HCT116 (cell line): ENCODE measurements around the gene KPNA5. TPM values are rescaled to one million over a fixed set of nuclear protein-coding genes. Genes with fewer than 3 reads are reported as not detected.

Experiments used
- ATAC-seq: fragments of 200-7000 bp; cut with Tn5 transposase; 2 replicates; pipeline ENCODE4 v1.9.1; 2020; ENCODE audit warnings: mild to moderate bottlenecking, moderate library complexity
- BruUV-seq: library from RNA; stranded (reverse); fragments of 400-500 nt; replicated peaks from 2 replicates; lab custom pipeline; 2021; lab: Mats Ljungman, UMichigan
- CTCF ChIA-PET: fragments of 300-600 bp; sonication (Branson Sonifier 250); formaldehyde crosslinking; loops from one replicate; lab custom pipeline; 2021; ENCODE audit warnings: antibody characterized with exemption; lab: Charles Lee
- POLR2A ChIA-PET: fragments of 300-600, 350-600 bp; sonication (Branson Sonifier 250); formaldehyde crosslinking; loops from one replicate; lab custom pipeline; 2021; ENCODE audit warnings: antibody characterized with exemption; lab: Charles Lee
- RAD21 ChIA-PET, 2 experiments: fragments of 300-600 bp; sonication (Branson Sonifier 250); formaldehyde crosslinking; loops; one replicate each; lab custom pipeline; 2023; ENCODE audit warnings: low total read pairs in 2 of 2; ENCODE audit not compliant: uncharacterized antibody in 2 of 2, unreplicated experiment in 2 of 2, low non-redundant PET in 1 of 2; lab: Charles Lee
- DNase-seq: peaks from one replicate; pipeline ENCODE4 v3.0.0-alpha.2; 2010; ENCODE audit warnings: low read depth, low spot score
- H2AFZ ChIP-seq: fragments of 200-600 bp; shearing (Covaris generic), sonication (generic); 2 replicates; pipeline ENCODE4 v1.6.1; 2017; ENCODE audit warnings: low read depth, mixed run types, mixed read lengths, antibody characterized with exemption, low read length; ENCODE audit not compliant: poor library complexity, severe bottlenecking
- H3K27ac ChIP-seq: 2 replicates; pipeline ENCODE4 v1.5.1; 2012; ENCODE audit warnings: low read depth, low read length
- H3K27me3 ChIP-seq: fragments of 200-600 bp; sonication (generic); 2 replicates; pipeline ENCODE4 v1.6.1; 2016; ENCODE audit warnings: mixed run types, low read length, mixed read lengths; ENCODE audit not compliant: insufficient read depth
- H3K36me3 ChIP-seq, 2 experiments: fragments of 200-500 bp in 1 of 2; fragments of 200-600 bp in 1 of 2; sonication (Bioruptor generic) in 1 of 2; sonication (generic) in 1 of 2; 2 replicates each; pipeline versions ENCODE4 v1.5.1 to v1.6.1; 2014 to 2016; ENCODE audit warnings: low read length in 2 of 2, inconsistent platforms in 1 of 2, mixed read lengths in 1 of 2, mixed run types in 1 of 2; ENCODE audit not compliant: insufficient read depth in 2 of 2, control insufficient read depth in 1 of 2
- H3K4me1 ChIP-seq, 2 experiments: fragments of 200-600 bp in 1 of 2; sonication (generic) in 1 of 2; 2 replicates each; pipeline versions ENCODE4 v1.5.1 to v1.6.1; 2012 to 2017; ENCODE audit warnings: low read length in 2 of 2, inconsistent platforms in 1 of 2, mild to moderate bottlenecking in 1 of 2, mixed read lengths in 1 of 2, mixed run types in 1 of 2, moderate library complexity in 1 of 2; ENCODE audit not compliant: insufficient read depth in 2 of 2, control insufficient read depth in 1 of 2
- H3K4me2 ChIP-seq: fragments of 200-600 bp; sonication (generic); 2 replicates; pipeline ENCODE4 v1.6.1; 2017; ENCODE audit warnings: mixed run types, low read length, mixed read lengths
- H3K4me3 ChIP-seq, 2 experiments: fragments of 200-600 bp in 1 of 2; sonication (generic) in 1 of 2; replicated peaks in 1 of 2; 2 replicates each; pipeline ENCODE4 v1.5.1; 2011 to 2016; ENCODE audit warnings: low read length in 2 of 2, control low read depth in 1 of 2, low read depth in 1 of 2, mild to moderate bottlenecking in 1 of 2, mixed read lengths in 1 of 2, mixed run types in 1 of 2
- H3K79me2 ChIP-seq: fragments of 200-600 bp; sonication (generic); 2 replicates; pipeline ENCODE4 v1.6.1; 2017; ENCODE audit warnings: mild to moderate bottlenecking, mixed run types, low read length, moderate library complexity, mixed read lengths; ENCODE audit not compliant: insufficient read depth
- H3K9ac ChIP-seq: fragments of 200-600 bp; sonication (generic); 2 replicates; pipeline ENCODE4 v1.6.1; 2016; ENCODE audit warnings: low read length, mixed read lengths
- H3K9me2 ChIP-seq: fragments of 200-600 bp; sonication (generic), shearing (Covaris generic); 2 replicates; pipeline ENCODE4 v1.6.1; 2017; ENCODE audit warnings: mixed run types, mild to moderate bottlenecking, moderate library complexity; ENCODE audit not compliant: insufficient read depth
- H3K9me3 ChIP-seq, 2 experiments: fragments of 200-500 bp in 1 of 2; fragments of 200-600 bp in 1 of 2; sonication (Bioruptor generic) in 1 of 2; sonication (generic) in 1 of 2; 2 replicates each; pipeline ENCODE4 v1.6.1; 2014 to 2017; ENCODE audit warnings: low read length in 2 of 2, mixed read lengths in 2 of 2, inconsistent platforms in 1 of 2, low read depth in 1 of 2, mild to moderate bottlenecking in 1 of 2, mixed run types in 1 of 2, moderate library complexity in 1 of 2; ENCODE audit not compliant: control insufficient read depth in 1 of 2, insufficient read depth in 1 of 2
- H4K20me1 ChIP-seq: fragments of 200-600 bp; sonication (generic), shearing (Covaris generic); 2 replicates; pipeline ENCODE4 v1.6.1; 2017; ENCODE audit warnings: mixed run types, mild to moderate bottlenecking, moderate library complexity; ENCODE audit not compliant: insufficient read depth
- CBX3 ChIP-seq: IDR thresholded peaks from 2 replicates; pipeline ENCODE4 v1.6.1; 2012; ENCODE audit warnings: low read depth
- CEBPB ChIP-seq: IDR thresholded peaks from 2 replicates; pipeline ENCODE4 v1.6.1; 2012; ENCODE audit warnings: low read depth
- EGR1 ChIP-seq: IDR thresholded peaks from 2 replicates; pipeline ENCODE4 v1.6.1; 2012; ENCODE audit warnings: low read depth
- EZH2 ChIP-seq: fragments of 200-600 bp; sonication (generic); IDR thresholded peaks from 2 replicates; pipeline ENCODE4 v1.6.1; 2017; ENCODE audit warnings: antibody characterized with exemption, mixed run types
- FOSL1 ChIP-seq: IDR thresholded peaks from 2 replicates; pipeline ENCODE4 v1.6.1; 2012; ENCODE audit warnings: low read depth
- JUND ChIP-seq: IDR thresholded peaks from 2 replicates; pipeline ENCODE4 v1.6.1; 2012
- POLR2A ChIP-seq: IDR thresholded peaks from 2 replicates; pipeline ENCODE4 v1.7.0; 2011; ENCODE audit warnings: borderline replicate concordance; ENCODE audit not compliant: insufficient read depth, insufficient read length; ENCODE audit errors: extremely low read depth
- POLR2AphosphoS5 ChIP-seq: IDR thresholded peaks from 2 replicates; pipeline ENCODE4 v1.6.1; 2011; ENCODE audit warnings: mild to moderate bottlenecking, low read depth, low read length, moderate library complexity
- RAD21 ChIP-seq: IDR thresholded peaks from 2 replicates; pipeline ENCODE4 v1.6.1; 2012; ENCODE audit warnings: low read depth, mild to moderate bottlenecking
- REST ChIP-seq: IDR thresholded peaks from 2 replicates; pipeline ENCODE4 v1.6.1; 2012; ENCODE audit warnings: low read depth
- SIN3A ChIP-seq: IDR thresholded peaks from 2 replicates; pipeline ENCODE4 v1.6.1; 2012; ENCODE audit warnings: low read depth
- SRF ChIP-seq: IDR thresholded peaks from 2 replicates; pipeline ENCODE4 v1.6.1; 2012; ENCODE audit warnings: low read depth
- TCF7L2 ChIP-seq: IDR thresholded peaks from 2 replicates; pipeline ENCODE4 v1.7.0; 2011; ENCODE audit warnings: borderline replicate concordance, inconsistent platforms; ENCODE audit not compliant: insufficient read depth, insufficient read length; ENCODE audit errors: extremely low read depth
- ZBTB33 ChIP-seq: IDR thresholded peaks from 2 replicates; pipeline ENCODE4 v1.6.1; 2011; ENCODE audit warnings: mild to moderate bottlenecking, low read length, moderate library complexity; ENCODE audit not compliant: insufficient replicate concordance; ENCODE audit errors: extremely low read depth
- intact Hi-C: fragments of 100-400 bp; cut with micrococcal nuclease; formaldehyde crosslinking; loops from 2 replicates; pipeline ENCODE4 v1.10.0; 2022
- total RNA-seq: library from RNA; stranded (reverse); gene quantifications from one replicate; pipeline ENCODE4 v1.2.1, GENCODE V29; 2021; ENCODE audit not compliant: unreplicated experiment
- TF ChIP-seq, protein P1 (sequence below), 3 experiments: fragments of 200-600 bp in 1 of 3; sonication (generic) in 1 of 3; IDR thresholded peaks in 2 of 3; conservative IDR thresholded peaks in 1 of 3; 2 replicates each; pipeline ENCODE4 v1.5.1; 2012 to 2017; ENCODE audit warnings: low read depth in 2 of 3, low read length in 2 of 3, antibody characterized with exemption in 1 of 3, borderline replicate concordance in 1 of 3, control low read depth in 1 of 3, mild to moderate bottlenecking in 1 of 3, mixed read lengths in 1 of 3, mixed run types in 1 of 3, moderate library complexity in 1 of 3; ENCODE audit not compliant: insufficient read depth in 1 of 3

KPNA5 gene
- total RNA-seq, 1 experiment from 2014 or later: 9.8 TPM

GRCh38 chr6:116766506-116767176, 85.6 kb downstream of the KPNA5 start (continued):
- TF ChIP-seq, protein P1, sequence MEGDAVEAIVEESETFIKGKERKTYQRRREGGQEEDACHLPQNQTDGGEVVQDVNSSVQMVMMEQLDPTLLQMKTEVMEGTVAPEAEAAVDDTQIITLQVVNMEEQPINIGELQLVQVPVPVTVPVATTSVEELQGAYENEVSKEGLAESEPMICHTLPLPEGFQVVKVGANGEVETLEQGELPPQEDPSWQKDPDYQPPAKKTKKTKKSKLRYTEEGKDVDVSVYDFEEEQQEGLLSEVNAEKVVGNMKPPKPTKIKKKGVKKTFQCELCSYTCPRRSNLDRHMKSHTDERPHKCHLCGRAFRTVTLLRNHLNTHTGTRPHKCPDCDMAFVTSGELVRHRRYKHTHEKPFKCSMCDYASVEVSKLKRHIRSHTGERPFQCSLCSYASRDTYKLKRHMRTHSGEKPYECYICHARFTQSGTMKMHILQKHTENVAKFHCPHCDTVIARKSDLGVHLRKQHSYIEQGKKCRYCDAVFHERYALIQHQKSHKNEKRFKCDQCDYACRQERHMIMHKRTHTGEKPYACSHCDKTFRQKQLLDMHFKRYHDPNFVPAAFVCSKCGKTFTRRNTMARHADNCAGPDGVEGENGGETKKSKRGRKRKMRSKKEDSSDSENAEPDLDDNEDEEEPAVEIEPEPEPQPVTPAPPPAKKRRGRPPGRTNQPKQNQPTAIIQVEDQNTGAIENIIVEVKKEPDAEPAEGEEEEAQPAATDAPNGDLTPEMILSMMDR (IDR thresholded peaks at IDR 0.05 in 2 of 3, conservative IDR thresholded peaks at IDR 0.05 in 1 of 3; ENCODE audit: borderline replicate concordance in 1 of 3, insufficient read depth in 1 of 3, low read depth in 2 of 3, low read length in 2 of 3): no peak
- TF ChIP-seq SIN3A (no peak), SRF (no peak), TCF7L2 (no peak), RAD21 (no peak), POLR2A (no peak), ZBTB33 (no peak), POLR2AphosphoS5 (no peak)

DNA sequence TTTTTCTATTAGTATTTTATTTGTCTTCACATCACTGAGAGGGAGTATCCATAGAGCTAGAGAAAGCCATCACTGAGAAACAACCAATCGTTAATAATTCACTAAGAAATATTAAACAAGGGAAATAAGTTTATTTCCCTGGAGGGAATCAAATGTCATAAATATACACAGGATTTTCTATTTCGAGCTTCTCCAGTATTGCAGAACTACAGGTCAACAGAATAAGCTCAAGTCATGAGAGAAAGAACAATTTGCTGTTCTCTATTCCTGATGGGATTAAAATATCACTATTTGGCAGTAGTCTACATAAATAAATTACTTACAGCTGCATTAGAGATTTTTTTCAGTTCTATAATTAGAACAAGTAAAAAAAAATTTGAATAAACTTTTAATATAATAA, 86.7 kb downstream of the KPNA5 start:
- H3K4me3 ChIP-seq: no peak overlapping the region
- no peak for TF ChIP-seq CEBPB
- no peak for TF ChIP-seq EGR1
- TF ChIP-seq REST: no peak
- no peak for TF ChIP-seq SRF
- TF ChIP-seq JUND: no peak
- no peak for TF ChIP-seq POLR2AphosphoS5
- no peak for TF ChIP-seq CBX3
- no peak for TF ChIP-seq FOSL1
- no peak for TF ChIP-seq EZH2
- TF ChIP-seq SIN3A: no peak
- intact Hi-C loops: no loop called here
- H2AFZ ChIP-seq: no peak overlapping the region
- H4K20me1 ChIP-seq: no peaks in the 10 kb centered on the region
- H3K27ac ChIP-seq: no peak overlapping the region
- H3K9me3 ChIP-seq: no peaks in the 10 kb centered on the region
- no peak overlapping the region for H3K4me2 ChIP-seq
- H3K9me2 ChIP-seq: no peaks in the 10 kb centered on the region
- RAD21 ChIA-PET: no interaction called here
- H3K36me3 ChIP-seq: no peaks in the 10 kb centered on the region
- H3K27me3 ChIP-seq: no peaks in the 10 kb centered on the region
- DNase-seq: no peak
- CTCF ChIA-PET: interaction anchor here (1.4 kb wide), 1 partner anchor 11 kb away, joined by 3 read pairs; no protein-coding TSS in a partner anchor
- no peaks in the 10 kb centered on the region for H3K79me2 ChIP-seq
- no peak overlapping the region for H3K9ac ChIP-seq
- POLR2A ChIA-PET: no interaction called here
- ATAC-seq: no peak
- H3K4me1 ChIP-seq: no peaks in the 10 kb centered on the region
- no TSS peak for BruUV-seq
